Kidney epithelial cell (primary cell): ENCODE measurements around the gene ARHGEF17. TPM values are rescaled to one million over a fixed set of nuclear protein-coding genes. Genes with fewer than 3 reads are reported as not detected.

Experiments used
- DNase-seq: peaks from one replicate; pipeline ENCODE4 v3.0.0-alpha.2; 2010; ENCODE audit warnings: low read depth
- H3K27me3 ChIP-seq: 2 replicates; pipeline ENCODE4 v1.6.0; 2011; ENCODE audit warnings: low read length; ENCODE audit not compliant: control insufficient read depth, insufficient read depth
- H3K36me3 ChIP-seq: 2 replicates; pipeline ENCODE4 v1.5.1; 2011; ENCODE audit warnings: low read length; ENCODE audit not compliant: control insufficient read depth, insufficient read depth
- H3K4me3 ChIP-seq: 2 replicates; pipeline ENCODE4 v1.5.1; 2011; ENCODE audit warnings: low read depth, mild to moderate bottlenecking, control low read depth, low read length
- total RNA-seq: library from RNA; depleted of rRNA; stranded (reverse); fragments of >200 nt; gene quantifications from 2 replicates; pipeline ENCODE4 v1.2.3, GENCODE V29; 2015
- TF ChIP-seq, protein P1 (sequence below): IDR thresholded peaks from 2 replicates; pipeline ENCODE4 v1.5.1; 2011; ENCODE audit warnings: mild to moderate bottlenecking, moderate library complexity, low read length, control low read depth, inconsistent platforms; ENCODE audit not compliant: insufficient read depth, poor library complexity, severe bottlenecking

The ARHGEF17 gene
- total RNA-seq, 1 donor from 2014 or later: 25.5 TPM

DNA sequence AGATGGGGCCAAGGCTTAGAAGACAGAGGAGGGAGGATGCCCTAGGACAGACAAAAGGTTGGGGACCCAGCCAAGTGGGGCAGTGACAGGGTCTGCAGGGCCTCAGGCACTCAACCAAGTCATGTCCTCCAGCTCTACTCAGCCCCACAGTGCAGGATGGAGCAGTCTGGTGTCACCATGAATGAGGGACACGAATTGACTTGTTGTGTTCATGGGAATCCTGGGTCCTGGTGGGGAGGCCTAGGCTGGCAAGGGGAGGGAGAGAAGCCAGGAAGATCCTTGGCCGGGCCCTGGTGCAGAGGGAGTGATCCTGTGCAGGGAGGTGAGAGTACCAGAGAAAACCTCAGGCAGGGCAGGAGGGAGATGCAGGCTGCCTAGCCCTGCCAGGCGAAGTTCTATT is 24.0 kb upstream of the ARHGEF17 start:
- TF ChIP-seq, protein P1, sequence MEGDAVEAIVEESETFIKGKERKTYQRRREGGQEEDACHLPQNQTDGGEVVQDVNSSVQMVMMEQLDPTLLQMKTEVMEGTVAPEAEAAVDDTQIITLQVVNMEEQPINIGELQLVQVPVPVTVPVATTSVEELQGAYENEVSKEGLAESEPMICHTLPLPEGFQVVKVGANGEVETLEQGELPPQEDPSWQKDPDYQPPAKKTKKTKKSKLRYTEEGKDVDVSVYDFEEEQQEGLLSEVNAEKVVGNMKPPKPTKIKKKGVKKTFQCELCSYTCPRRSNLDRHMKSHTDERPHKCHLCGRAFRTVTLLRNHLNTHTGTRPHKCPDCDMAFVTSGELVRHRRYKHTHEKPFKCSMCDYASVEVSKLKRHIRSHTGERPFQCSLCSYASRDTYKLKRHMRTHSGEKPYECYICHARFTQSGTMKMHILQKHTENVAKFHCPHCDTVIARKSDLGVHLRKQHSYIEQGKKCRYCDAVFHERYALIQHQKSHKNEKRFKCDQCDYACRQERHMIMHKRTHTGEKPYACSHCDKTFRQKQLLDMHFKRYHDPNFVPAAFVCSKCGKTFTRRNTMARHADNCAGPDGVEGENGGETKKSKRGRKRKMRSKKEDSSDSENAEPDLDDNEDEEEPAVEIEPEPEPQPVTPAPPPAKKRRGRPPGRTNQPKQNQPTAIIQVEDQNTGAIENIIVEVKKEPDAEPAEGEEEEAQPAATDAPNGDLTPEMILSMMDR: no peak
- no peaks in the 10 kb centered on the region for H3K27me3 ChIP-seq
- H3K36me3 ChIP-seq: no peaks in the 10 kb centered on the region
- no peak overlapping the region for H3K4me3 ChIP-seq
- no peak for DNase-seq

DNA sequence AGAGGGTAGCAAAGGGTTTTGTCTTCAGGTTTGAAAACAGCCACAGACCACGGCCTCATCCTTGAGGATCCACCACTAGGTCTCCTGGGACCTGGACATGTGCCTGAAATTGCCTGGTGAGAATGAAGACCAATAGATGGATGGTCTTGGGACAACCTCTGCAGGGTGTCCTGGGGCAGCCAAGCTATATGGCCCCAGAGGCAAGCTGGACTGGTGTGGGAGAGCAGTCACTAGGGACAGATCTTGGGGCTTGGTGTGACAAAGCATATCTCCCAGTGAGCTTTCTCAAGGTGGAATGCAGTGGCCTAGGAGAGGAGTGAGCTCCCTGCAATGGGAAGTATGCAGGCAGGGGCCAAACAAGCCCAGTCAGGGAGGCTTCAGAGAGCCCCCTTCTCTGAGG is 22.4 kb upstream of the ARHGEF17 start:
- no peaks in the 10 kb centered on the region for H3K27me3 ChIP-seq
- TF ChIP-seq, protein P1: no peak
- H3K4me3 ChIP-seq: no peak overlapping the region
- DNase-seq: no peak
- no peaks in the 10 kb centered on the region for H3K36me3 ChIP-seq

DNA sequence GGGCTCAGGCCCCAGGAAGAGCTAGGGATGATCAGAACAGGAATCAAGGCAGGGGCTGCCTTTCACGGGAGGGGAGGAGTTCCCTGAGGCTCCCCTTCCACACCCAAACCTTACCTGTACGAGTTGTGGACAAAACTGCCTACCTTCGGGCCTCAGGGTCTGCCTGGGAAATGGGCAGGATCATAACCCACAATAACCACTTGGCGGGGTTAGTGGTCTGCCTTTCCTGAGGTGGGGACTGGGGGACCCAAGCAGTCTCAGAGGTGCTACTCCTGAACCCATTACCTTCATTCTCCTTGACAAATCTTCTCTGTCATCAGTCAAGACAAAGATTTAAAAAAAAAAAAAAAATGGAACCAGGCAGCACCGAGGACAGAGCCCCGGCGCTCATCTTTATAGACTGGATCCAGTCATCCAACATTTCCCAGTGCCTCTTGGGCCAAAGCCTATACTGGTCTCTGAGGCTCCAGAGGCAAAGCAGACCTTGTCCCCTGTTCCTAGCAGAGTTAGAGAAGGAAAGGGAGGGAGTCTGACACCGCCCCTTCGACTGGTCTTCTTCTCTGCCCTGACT is 21.8 kb upstream of the ARHGEF17 start:
- TF ChIP-seq, protein P1: no peak
- no peaks in the 10 kb centered on the region for H3K27me3 ChIP-seq
- no peak for DNase-seq
- H3K4me3 ChIP-seq: no peak overlapping the region
- no peaks in the 10 kb centered on the region for H3K36me3 ChIP-seq

DNA sequence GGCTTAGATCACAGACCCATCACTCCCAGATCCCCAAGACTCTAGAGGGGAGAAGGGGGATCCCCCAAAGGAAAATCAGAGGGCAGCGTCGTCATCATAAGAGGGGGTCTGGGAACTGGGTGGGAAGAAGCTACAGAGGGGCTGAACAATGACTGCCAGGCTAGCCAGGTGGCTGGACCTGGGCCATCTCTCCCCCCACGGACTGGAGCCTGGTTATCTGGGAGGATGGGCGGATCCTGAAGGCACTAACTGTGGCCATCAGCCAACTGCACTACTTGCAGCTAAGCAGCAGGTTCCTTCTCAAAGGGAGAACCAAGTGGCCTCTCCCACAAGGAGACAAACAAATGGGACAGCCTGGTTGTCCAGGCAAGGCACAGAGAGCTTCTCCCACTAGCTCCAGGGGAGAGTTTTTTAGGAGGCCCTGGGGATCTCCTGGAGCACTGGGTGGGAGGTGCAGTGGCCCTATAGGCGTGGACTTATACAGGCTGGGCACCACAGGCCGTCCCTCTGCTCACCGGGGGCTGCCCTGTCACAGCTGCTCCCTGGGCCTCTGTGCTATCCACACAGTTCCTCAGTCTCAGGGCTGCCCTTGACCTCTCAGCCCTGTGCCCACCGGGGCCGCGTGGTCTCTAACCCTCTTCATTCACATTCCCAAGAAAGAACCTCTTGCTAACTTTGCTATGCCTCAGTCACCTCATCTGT is 20.5 kb upstream of the ARHGEF17 start:
- no peaks in the 10 kb centered on the region for H3K36me3 ChIP-seq
- DNase-seq: no peak
- H3K4me3 ChIP-seq: no peak overlapping the region
- H3K27me3 ChIP-seq: no peaks in the 10 kb centered on the region
- TF ChIP-seq, protein P1: no peak

DNA sequence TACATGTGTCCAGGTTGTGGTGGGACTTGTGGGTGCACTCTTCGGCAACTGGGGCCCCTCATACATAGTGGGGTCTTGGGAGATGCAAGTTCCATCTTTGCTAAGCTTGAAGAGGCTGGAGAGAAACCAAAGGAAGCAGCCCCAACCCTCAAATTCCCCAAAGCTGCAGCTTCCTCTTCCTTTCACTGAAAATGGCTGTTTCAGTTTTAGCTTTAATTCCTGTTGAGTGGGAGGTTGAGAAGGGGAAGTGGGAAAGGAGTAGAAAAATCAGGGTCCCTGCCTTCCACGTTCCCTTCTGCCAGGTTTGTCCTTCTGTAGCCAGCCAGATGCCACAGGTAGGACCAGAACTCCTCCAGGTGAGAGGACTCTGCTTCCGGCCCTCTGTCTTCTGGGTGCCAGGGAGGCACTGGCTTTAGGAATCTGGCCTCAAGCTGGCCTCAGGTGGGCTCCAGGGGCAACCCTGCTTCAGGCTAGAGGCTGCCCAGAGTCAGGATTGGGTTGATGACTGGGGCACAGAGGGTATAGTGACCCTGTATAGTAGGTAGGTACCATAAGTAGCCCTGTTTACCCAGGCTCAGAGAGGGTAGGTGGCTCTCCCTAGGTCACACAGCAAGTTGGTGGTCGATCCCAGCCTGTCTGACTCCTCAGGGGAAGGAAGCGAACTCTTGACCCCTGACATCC is 19.7 kb upstream of the ARHGEF17 start:
- DNase-seq: no peak
- no peaks in the 10 kb centered on the region for H3K36me3 ChIP-seq
- H3K4me3 ChIP-seq: no peak overlapping the region
- TF ChIP-seq, protein P1: no peak
- no peaks in the 10 kb centered on the region for H3K27me3 ChIP-seq
